SKM-1 treated with dmso at 0.1 percent for 144 hours (cell line): ENCODE data around the gene VENTX.
A peak's percentile ranks its signal among the peaks of the same experiment; 100 is the strongest.

Experiments
- DNase-seq: peaks from one replicate; lab custom pipeline; 2025; ENCODE audit not compliant: unreplicated experiment; lab: John Stamatoyannopoulos, UW

The VENTX gene

DNA sequence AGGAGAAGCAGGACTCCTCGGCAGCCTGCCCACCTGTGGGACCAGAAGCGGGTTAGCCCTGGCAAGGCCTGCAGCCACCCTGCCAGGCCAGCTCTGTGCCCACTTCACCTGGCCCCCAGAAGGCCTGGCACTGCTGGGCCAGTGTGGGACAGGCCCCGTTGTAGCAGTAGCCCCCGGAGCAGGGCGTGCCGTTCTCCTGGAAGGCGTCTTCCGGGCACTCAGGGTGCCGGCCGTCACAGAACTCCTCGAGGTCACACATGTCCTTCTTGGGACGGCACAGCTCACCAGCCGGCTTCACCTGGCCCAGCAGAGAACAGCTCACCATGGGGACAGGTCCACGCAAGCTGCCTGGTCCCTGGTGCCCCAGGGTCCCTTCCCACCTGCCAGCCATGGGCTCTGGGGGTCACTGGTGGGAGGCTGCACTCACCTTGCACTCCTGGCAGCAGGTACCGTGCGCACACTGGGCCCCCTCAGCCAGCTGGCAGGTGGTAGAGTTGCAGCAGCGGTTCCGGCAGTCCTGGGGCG, 33.2 kb downstream of the VENTX start:
- no peak for DNase-seq

- no peak for DNase-seq
These were observed 34.1 kb downstream of the VENTX start for GRCh38 chr10:133271521-133272300.

DNA sequence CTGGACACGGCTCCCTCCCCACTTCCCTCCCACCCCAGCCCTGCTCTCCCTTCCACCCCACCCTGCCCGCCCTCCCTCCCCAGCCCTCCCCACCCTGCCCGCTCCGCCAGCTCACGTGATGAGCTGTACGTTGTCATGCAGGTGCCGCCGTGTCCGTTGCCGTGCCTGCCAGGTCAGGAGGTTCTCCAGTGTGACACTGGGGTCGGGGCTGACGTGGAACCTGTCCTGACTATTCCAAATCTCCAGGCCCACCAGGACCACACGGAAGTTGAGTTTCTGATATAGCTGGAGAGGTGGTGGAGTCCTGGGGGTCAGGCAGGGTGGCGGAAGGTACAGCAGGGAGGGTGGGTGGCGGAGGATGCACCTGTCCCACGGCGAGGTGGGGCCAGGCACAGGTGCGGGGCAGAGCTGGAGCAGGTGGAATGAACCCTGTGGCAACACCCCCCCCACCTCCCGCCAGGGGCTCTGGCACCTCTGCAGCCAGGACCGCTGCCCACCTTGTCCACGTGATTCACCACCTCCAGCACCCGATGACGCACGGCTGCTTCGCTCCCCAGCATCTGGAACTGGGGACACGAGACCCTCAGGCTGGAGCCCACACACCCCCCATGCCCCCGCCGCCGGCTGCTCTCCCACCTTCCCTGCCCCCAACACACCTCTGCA, 34.8 kb downstream of the VENTX start:
- no peak for DNase-seq

- DNase-seq = no peak
These were observed 35.3 kb downstream of the VENTX start for GRCh38 chr10:133272964-133273420.

GRCh38 chr10:133273534-133274143, 36.0 kb downstream of the VENTX start:
- DNase-seq = no peak

DNA sequence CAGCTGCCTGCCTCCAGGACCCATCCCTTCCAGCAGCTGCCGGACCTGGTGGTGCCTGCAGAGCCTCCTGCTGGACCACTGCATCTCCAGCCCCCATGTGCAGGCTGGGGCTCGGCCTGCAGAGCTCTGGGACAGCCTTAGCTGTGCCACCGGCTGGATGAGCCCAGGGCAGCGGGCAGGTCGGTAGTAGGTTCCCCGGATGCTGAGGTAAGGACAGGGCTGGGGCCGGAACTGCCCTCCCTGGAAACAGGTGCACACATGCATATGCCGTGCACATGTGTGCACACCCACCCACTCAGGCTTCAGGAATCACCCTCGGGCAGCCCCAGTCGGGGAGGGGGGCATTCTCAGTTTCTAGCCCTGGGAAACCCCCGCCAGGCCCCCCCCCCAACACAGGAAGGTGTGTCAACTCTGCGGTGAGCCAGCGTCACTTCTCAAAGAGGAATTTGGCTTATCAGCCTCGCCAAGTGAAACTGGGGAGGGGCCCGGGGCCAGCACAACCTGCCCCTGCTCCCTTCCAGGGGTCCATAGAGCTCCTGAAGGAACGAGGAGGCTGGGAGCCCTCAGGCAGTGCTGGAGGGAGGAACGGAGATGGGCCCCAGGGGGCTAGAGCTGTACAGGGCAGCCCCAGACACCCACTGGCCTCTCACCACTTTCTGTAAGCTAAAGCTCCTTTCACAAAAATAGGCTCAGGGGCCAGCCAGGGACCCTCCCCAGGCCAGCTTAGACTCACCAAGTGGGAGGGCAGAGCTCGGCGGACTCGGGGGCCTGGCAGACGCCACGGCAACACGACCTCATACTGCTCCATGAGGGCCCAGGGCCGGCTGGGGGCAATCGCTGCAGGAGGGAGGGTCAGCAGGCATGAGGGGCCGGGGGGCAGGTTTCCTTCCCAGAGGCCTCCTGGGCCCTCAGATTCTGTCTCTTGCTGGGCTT, 37.4 kb downstream of the VENTX start:
- peak; percentile 45 for DNase-seq

DNA sequence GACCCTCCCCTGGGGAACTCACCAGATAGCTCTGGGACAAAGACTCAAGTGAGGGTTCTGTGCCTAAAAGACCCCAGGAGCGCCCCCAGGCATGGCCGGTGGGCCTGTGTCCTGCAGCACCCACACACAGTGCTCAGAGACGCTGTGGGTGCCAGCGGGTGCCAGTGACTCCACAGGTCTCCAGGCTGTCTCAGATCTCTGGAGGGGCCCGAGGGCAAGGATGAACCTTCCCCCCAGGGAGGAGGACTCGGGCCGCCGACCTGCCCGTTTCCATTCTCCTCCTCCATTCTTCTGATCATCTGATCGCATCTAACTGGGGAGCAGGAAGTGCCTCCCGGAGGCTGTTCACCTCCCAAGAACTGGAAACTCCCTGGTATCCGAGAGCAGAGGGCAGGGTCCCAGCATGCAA, 38.0 kb downstream of the VENTX start:
- no peak for DNase-seq

- no peak for DNase-seq
These were observed 38.4 kb downstream of the VENTX start for GRCh38 chr10:133276100-133276434.

GRCh38 chr10:133276435-133277201, 39.0 kb downstream of the VENTX start, which contains the start of gene ADAM8:
ADAM8 (minus strand) TSS chr10:133276868; CDS start chr10:133276817, 51 bp downstream.
- no peak for DNase-seq

DNA sequence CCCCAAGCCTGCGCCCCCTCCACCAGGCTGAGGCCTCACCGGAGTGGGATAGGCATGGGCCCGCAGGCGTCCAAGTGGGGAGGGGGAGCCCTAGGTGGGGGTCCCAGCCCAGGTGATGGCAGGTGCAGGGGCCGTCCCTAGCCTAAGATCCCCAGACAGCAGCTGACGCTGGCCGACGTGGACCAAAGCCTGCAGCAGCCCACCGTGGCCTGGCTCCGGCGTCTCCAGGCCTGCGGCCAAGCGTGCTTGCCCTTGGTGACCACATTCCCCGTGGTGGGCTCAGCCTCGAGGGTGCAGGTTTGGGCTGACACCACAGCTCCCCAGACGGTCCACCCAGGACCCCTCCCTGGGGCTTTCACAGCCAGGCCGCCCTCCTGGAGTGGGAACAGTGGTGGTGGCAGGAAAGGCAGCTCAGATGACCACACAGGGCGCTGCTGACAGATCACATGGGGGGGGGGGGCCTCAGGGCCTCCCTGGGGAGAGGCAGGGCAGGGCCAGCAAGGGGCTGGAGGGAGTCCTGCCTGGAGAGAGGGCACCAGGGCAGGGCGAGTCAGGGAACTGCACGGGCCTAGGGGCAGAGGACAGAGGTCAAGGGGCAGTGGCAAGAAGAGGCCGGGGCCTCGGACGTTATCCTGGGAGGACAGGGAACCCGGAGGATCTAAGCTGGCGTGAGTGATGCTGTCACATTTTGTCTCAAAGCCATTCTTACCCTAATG, 39.8 kb downstream of the VENTX start:
- DNase-seq = no peak

DNA sequence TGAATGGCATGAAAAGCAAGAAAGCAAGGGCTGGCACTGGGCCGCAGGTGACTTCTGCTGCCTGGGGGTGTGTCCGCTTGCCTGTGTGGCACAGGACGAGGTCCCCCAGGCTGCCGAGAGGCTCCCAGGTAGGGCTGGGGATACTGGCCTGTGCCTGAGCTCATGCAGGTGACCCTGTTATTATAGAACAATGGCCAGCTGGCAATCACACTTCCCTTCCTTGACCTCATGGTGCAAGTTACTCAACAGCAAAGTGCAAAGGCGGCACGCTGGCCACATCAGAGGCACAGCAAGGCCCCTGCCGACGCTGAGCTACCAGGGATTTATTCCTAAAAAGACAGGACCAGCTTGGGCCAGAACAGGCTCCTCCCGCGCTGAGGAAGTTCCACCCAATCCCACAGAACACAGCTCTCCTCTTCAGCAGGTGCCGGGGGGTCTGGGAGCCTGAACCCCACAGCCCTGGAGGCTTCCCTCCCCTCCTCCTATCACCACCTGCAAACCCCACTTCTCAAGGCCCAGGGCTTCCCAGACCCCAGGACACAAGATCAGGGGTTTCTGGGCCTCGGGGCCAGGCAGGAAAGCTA, 40.4 kb downstream of the VENTX start:
- DNase-seq = peak; percentile 50

DNA sequence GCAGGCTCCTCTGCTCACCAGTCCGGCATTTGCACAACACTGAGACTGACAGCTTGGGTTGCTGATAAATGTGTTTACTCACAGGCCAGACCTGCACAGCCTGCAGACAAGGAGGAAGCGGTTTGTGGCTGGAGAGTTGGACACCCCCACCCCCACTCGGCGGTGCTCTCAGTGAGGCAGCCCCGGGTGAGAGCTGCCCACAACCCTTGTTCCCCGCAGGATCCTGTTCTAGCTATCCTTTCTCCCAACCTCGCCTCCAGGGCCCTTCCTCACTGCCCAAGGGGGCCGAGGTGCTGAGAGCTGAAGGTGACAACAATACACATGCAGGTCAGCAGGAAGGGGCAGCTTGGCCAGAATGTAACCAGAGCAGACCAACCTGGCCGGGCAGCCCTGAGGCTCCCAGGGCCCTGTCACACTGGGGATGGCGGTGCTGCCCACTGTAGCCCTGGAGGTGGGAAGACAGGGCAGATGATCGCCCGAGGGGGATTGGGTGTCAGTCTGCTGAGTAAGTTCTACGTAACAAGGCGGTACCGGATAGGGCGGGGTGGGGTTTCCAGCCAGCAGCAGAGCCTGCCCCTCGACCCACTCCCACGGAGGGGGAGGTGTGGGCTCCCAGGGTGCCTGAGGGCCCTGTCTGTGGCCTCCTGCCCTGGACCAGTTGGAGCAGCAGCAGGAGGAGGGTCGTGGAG, 41.1 kb downstream of the VENTX start:
- peak; percentile 93 for DNase-seq

GRCh38 chr10:133279326-133280226, 41.9 kb downstream of the VENTX start:
- DNase-seq = peak; percentile 74

DNA sequence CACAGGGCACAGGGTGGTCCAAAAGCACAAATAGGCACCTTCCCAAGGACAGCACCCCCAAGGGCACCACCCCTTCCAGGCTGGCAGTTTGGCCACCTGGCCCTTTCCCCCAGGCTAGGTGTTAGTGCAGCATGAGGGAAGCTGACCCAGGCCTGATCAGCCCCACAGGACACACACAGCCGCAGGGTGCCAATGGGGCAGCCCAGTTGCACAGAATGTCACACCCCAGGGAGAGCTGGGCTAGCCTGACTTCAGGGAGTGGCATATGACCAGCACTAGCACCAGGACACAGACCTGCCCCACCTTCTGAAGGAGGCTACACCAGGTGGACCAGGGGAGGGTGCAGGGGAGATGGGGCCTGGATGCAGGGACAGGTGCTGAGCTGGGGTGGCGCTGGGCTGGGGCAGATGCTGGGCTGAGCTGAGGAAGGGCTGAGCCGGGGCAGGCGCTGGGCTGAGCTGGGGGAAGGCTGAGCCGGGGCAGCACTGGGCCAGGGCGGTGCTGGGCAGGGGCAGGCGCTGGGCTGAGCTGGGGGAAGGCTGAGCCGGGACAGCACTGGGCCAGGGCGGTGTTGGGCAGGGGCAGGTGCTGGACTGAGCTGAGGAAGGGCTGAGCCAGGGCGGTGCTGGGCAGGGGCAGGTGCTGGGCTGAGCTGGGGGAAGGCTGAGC, 42.9 kb downstream of the VENTX start:
- DNase-seq = no peak

- no peak for DNase-seq
These were observed 43.4 kb downstream of the VENTX start for GRCh38 chr10:133281084-133281483.

DNA sequence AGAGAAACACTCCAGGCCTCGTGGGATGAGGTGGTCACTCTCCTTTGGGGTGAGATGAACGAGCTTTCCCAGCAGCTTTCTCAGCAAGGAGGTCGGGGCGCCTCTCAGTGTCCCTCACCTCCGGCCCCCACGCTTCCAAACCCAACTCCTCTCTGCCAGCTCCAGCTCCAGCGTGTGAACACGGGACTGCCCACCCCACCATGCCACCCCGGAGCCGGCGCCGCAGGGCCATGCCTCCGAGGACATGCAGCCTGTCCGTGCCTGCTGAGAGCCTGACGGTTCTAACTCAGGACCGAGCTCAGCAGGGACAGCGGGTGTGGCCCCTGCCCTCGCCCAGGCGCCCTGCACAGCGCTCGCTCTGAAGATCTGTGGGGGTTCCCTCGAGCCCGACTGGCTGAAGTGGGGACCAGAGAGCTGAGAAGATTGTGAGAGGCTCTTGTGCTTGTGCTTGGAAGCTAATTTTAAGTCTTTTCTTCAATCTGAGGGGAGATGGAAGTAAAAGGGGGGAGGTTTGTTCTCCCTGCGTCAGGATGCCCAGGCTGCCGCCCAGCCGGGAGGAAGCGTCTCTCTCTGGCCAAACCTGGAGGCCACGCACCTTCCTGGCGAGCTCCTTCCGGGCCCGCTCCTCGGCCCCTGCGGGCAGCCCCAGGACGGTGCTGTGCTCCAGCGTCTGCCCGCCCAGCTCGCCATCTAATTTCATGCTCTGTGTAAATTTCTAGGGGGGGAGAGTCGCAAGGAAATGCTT, 44.1 kb downstream of the VENTX start:
- no peak for DNase-seq
